Duodenal mucosa (tissue), 2 donors: ENCODE measurements around the gene LSM12.

Source experiments
- H3K27ac ChIP-seq: one replicate; pipeline ENCODE4 v1.7.0; 2013; ENCODE audit warnings: low read depth, low read length
- H3K27me3 ChIP-seq, 2 donors: one replicate each; pipeline ENCODE4 v1.7.0; 2013; ENCODE audit warnings: low read length in 2 of 2, control low read depth in 1 of 2; ENCODE audit not compliant: insufficient read depth in 2 of 2, control insufficient read depth in 1 of 2
- H3K36me3 ChIP-seq, 2 donors: one replicate each; pipeline ENCODE4 v1.7.0; 2013; ENCODE audit warnings: low read length in 2 of 2, control low read depth in 1 of 2; ENCODE audit not compliant: insufficient read depth in 2 of 2, control insufficient read depth in 1 of 2
- H3K4me1 ChIP-seq, 2 donors: one replicate each; pipeline ENCODE4 v1.7.0; 2013; ENCODE audit warnings: low read length in 2 of 2, control low read depth in 1 of 2; ENCODE audit not compliant: insufficient read depth in 2 of 2, control insufficient read depth in 1 of 2
- H3K4me3 ChIP-seq, 2 donors: one replicate each; pipeline ENCODE4 v1.7.0; 2013; ENCODE audit warnings: low read length in 2 of 2, low read depth in 1 of 2
- H3K9ac ChIP-seq, 2 donors: one replicate each; pipeline ENCODE4 v1.7.0; 2013; ENCODE audit warnings: low read length in 2 of 2, low read depth in 1 of 2
- H3K9me3 ChIP-seq, 2 donors: one replicate each; pipeline ENCODE4 v1.7.0; 2013; ENCODE audit warnings: low read length in 2 of 2, control low read depth in 1 of 2; ENCODE audit not compliant: control insufficient read depth in 1 of 2

The LSM12 gene

GRCh38 chr17:44075598-44076293 lies 9.3 kb upstream of the LSM12 start:
- H3K27ac ChIP-seq = no peak overlapping the region
- H3K4me3 ChIP-seq = no peak overlapping the region

GRCh38 chr17:44074911-44075285 lies 8.4 kb upstream of the LSM12 start:
- Histone ChIP-seq H3K9me3 (no peaks in the 10 kb centered on the region), H3K27ac (no peak overlapping the region), H3K9ac (no peak overlapping the region), H3K36me3 (peaks cover 29 to 50% of the 10 kb centered on the region in 2 donors), H3K4me1 (peaks cover 11 to 17% of the 10 kb centered on the region in 2 donors), H3K27me3 (no peaks in the 10 kb centered on the region), H3K4me3 (no peak overlapping the region)

More at GRCh38 chr17:44075598-44076293, 9.3 kb upstream of the LSM12 start:
- no peaks in the 10 kb centered on the region for H3K9me3 ChIP-seq
- peaks cover 29 to 58% of the 10 kb centered on the region in 2 donors for H3K36me3 ChIP-seq
- no peaks in the 10 kb centered on the region for H3K27me3 ChIP-seq
- H3K4me1 ChIP-seq = peaks cover 11 to 12% of the 10 kb centered on the region in 2 donors
- no peak overlapping the region for H3K9ac ChIP-seq

- Histone ChIP-seq H3K4me1 (peaks cover 11 to 19% of the 10 kb centered on the region in 2 donors), H3K4me3 (no peak overlapping the region), H3K27me3 (no peaks in the 10 kb centered on the region), H3K36me3 (peaks cover 29 to 47% of the 10 kb centered on the region in 2 donors), H3K27ac (no peak overlapping the region), H3K9ac (no peak overlapping the region), H3K9me3 (no peaks in the 10 kb centered on the region)
Observed at GRCh38 chr17:44074231-44074910, 7.9 kb upstream of the LSM12 start.

- Histone ChIP-seq H3K36me3 (peaks cover 19 to 26% of the 10 kb centered on the region in 2 donors), H3K9me3 (no peaks in the 10 kb centered on the region), H3K9ac (peak overlapping the region; percentile 26 to 76), H3K4me3 (peak overlapping the region; percentile 88 to 96), H3K27ac (no peak overlapping the region), H3K4me1 (peaks cover 21 to 31% of the 10 kb centered on the region in 2 donors), H3K27me3 (no peaks in the 10 kb centered on the region)
Observed at GRCh38 chr17:44071772-44072171, 5.3 kb upstream of the LSM12 start.

GRCh38 chr17:44071198-44071520 lies 4.7 kb upstream of the LSM12 start:
- no peaks in the 10 kb centered on the region for H3K9me3 ChIP-seq
- H3K4me1 ChIP-seq = peaks cover 21 to 32% of the 10 kb centered on the region in 2 donors
- peak overlapping the region; percentile 87 for H3K27ac ChIP-seq
- peak overlapping the region; percentile 76 to 84 for H3K9ac ChIP-seq
- no peaks in the 10 kb centered on the region for H3K27me3 ChIP-seq
- H3K4me3 ChIP-seq = peak overlapping the region; percentile 88 to 96
- H3K36me3 ChIP-seq = peaks cover 14 to 20% of the 10 kb centered on the region in 2 donors

- Histone ChIP-seq H3K4me3 (peak within 1 kb of the TSS; percentile 88 to 96), H3K9me3 (no peaks in the 10 kb centered on the region), H3K36me3 (peaks cover 13 to 15% of the 10 kb centered on the region in 2 donors), H3K9ac (peak within 1 kb of the TSS; percentile 76 to 84), H3K27ac (peak within 1 kb of the TSS; percentile 87), H3K4me1 (peaks cover 21 to 34% of the 10 kb centered on the region in 2 donors), H3K27me3 (no peaks in the 10 kb centered on the region)
Observed at GRCh38 chr17:44070455-44071197, 4.2 kb upstream of the LSM12 start, which contains the start of gene G6PC3. Gene G6PC3 (plus strand): TSS chr17:44070735. CDS start chr17:44070966, 231 bp downstream.

- Histone ChIP-seq H3K9me3 (no peaks in the 10 kb centered on the region), H3K36me3 (peaks cover 7 to 8% of the 10 kb centered on the region in 2 donors), H3K4me3 (peak overlapping the region; percentile 88 to 96), H3K9ac (peak overlapping the region; percentile 70 to 76), H3K27me3 (no peaks in the 10 kb centered on the region), H3K27ac (no peak overlapping the region), H3K4me1 (peaks cover 21 to 36% of the 10 kb centered on the region in 2 donors)
Observed at GRCh38 chr17:44069974-44070454, 3.5 kb upstream of the LSM12 start.

- Histone ChIP-seq H3K9ac (no peak overlapping the region), H3K36me3 (peaks cover 0 to 12% of the 10 kb centered on the region in 2 donors), H3K4me3 (peak overlapping the region in 1 of 2 donors; percentile 96), H3K9me3 (no peaks in the 10 kb centered on the region), H3K4me1 (peaks cover 21 to 36% of the 10 kb centered on the region in 2 donors), H3K27ac (no peak overlapping the region), H3K27me3 (no peaks in the 10 kb centered on the region)
Observed at GRCh38 chr17:44067545-44067940, 1.1 kb upstream of the LSM12 start.

GRCh38 chr17:44065668-44066203 lies 735 bp downstream of the LSM12 start:
- Histone ChIP-seq H3K36me3 (peaks cover 1 to 23% of the 10 kb centered on the region in 2 donors), H3K27ac (peak overlapping the region; percentile 83), H3K4me1 (peaks cover 10 to 25% of the 10 kb centered on the region in 2 donors), H3K9me3 (no peaks in the 10 kb centered on the region), H3K27me3 (no peaks in the 10 kb centered on the region), H3K9ac (peak overlapping the region; percentile 74 to 82), H3K4me3 (peak overlapping the region; percentile 72 to 96)
